ENCODE results near the gene ZNF813. TPM values are rescaled to one million over a fixed set of nuclear protein-coding genes. Genes with fewer than 3 reads are reported as not detected.
"Not testable (repeated sequence)": the region's sequence is repeated elsewhere in the genome, so short reads cannot be mapped to it uniquely, and the experiment has no call there.

The ZNF813 gene
- total RNA-seq, 1 donor from 2014 or later = 5.3 TPM

- intact Hi-C loops (cut with DNase I) = no loop called here
- ATAC-seq = no peak
- H3K36me3 ChIP-seq = no peaks in the 10 kb centered on the region
- no peaks in the 10 kb centered on the region for H3K27me3 ChIP-seq (ENCODE audit: low read depth)
- H3K4me3 ChIP-seq = no peak overlapping the region
- no peak overlapping the region for H3K27ac ChIP-seq
- TF ChIP-seq CTCF (IDR thresholded peaks at IDR 0.05) = no peak
- no peak for DNase-seq
- H3K9me3 ChIP-seq = no peaks in the 10 kb centered on the region
- no peaks in the 10 kb centered on the region for H3K4me1 ChIP-seq
Measured at GRCh38 chr19:53511357-53511756, 43.8 kb downstream of the ZNF813 start.

- no peaks in the 10 kb centered on the region for H3K4me1 ChIP-seq
- no peaks in the 10 kb centered on the region for H3K36me3 ChIP-seq
- no peaks in the 10 kb centered on the region for H3K27me3 ChIP-seq (ENCODE audit: low read depth)
- ATAC-seq (peak; percentile 89 to 90), DNase-seq (peak; percentile 72)
- H3K9me3 ChIP-seq = no peaks in the 10 kb centered on the region
- TF ChIP-seq CTCF (IDR thresholded peaks at IDR 0.05) = peak; percentile 76
- H3K4me3 ChIP-seq = no peak overlapping the region
- intact Hi-C loops (cut with DNase I) = no loop called here
- H3K27ac ChIP-seq = no peak overlapping the region
Measured at GRCh38 chr19:53511933-53512374, 44.4 kb downstream of the ZNF813 start.

- intact Hi-C loops (cut with DNase I); H3K9me3 ChIP-seq; H3K4me1 ChIP-seq; DNase-seq; H3K27ac ChIP-seq; H3K36me3 ChIP-seq; H3K4me3 ChIP-seq; ATAC-seq; H3K27me3 ChIP-seq (ENCODE audit: low read depth): not testable (repeated sequence)
Measured at GRCh38 chr19:53515047-53515446, 47.5 kb downstream of the ZNF813 start.

GRCh38 chr19:53517114-53517741 is 49.7 kb downstream of the ZNF813 start:
- ATAC-seq (no peak), DNase-seq (no peak)
- Histone ChIP-seq H3K9me3 (no peaks in the 10 kb centered on the region), H3K27me3 (ENCODE audit: low read depth) (no peaks in the 10 kb centered on the region), H3K4me1 (peaks cover 17% of the 10 kb centered on the region), H3K4me3 (no peak overlapping the region), H3K27ac (no peak overlapping the region), H3K36me3 (no peaks in the 10 kb centered on the region)
- TF ChIP-seq CTCF (IDR thresholded peaks at IDR 0.05) = no peak
- intact Hi-C loops (cut with DNase I) = no loop called here

- Histone ChIP-seq H3K4me1 (peaks cover 17% of the 10 kb centered on the region), H3K36me3 (no peaks in the 10 kb centered on the region), H3K4me3 (no peak overlapping the region), H3K27me3 (ENCODE audit: low read depth) (no peaks in the 10 kb centered on the region), H3K27ac (peak overlapping the region; percentile 25), H3K9me3 (no peaks in the 10 kb centered on the region)
- DNase-seq (no peak), ATAC-seq (no peak)
- no peak for TF ChIP-seq CTCF (IDR thresholded peaks at IDR 0.05)
- intact Hi-C loops (cut with DNase I) = no loop called here
Measured at GRCh38 chr19:53518121-53518520, 50.6 kb downstream of the ZNF813 start.

- no peak for TF ChIP-seq CTCF (IDR thresholded peaks at IDR 0.05)
- H3K27ac ChIP-seq = peak overlapping the region; percentile 25
- intact Hi-C loops (cut with DNase I) = no loop called here
Measured at GRCh38 chr19:53518716-53519115, 51.2 kb downstream of the ZNF813 start.

More at GRCh38 chr19:53518716-53519115, 51.2 kb downstream of the ZNF813 start:
- no peaks in the 10 kb centered on the region for H3K9me3 ChIP-seq
- no peaks in the 10 kb centered on the region for H3K36me3 ChIP-seq
- no peak for DNase-seq
- no peak for ATAC-seq
- H3K4me3 ChIP-seq = no peak overlapping the region
- H3K27me3 ChIP-seq (ENCODE audit: low read depth) = no peaks in the 10 kb centered on the region
- peaks cover 17% of the 10 kb centered on the region for H3K4me1 ChIP-seq
